GM18502 (cell line): ENCODE results near the gene POLR1G.
A peak's percentile ranks its signal among the peaks of the same experiment; 100 is the strongest.
"Not testable (repeated sequence)": the region's sequence is repeated elsewhere in the genome, so short reads cannot be mapped to it uniquely, and the experiment has no call there.

Source experiments
- ATAC-seq: cut with Tn5 transposase; IDR thresholded peaks from one replicate; pipeline ENCODE4 v1.9.1; 2021; ENCODE audit warnings: mild to moderate bottlenecking; ENCODE audit not compliant: unreplicated experiment, poor library complexity

Gene POLR1G

GRCh38 chr19:45419895-45420294, 13.5 kb downstream of the POLR1G start:
- ATAC-seq: no peak

- ATAC-seq: no peak
Measured at GRCh38 chr19:45420356-45420755, 13.9 kb downstream of the POLR1G start.

DNA sequence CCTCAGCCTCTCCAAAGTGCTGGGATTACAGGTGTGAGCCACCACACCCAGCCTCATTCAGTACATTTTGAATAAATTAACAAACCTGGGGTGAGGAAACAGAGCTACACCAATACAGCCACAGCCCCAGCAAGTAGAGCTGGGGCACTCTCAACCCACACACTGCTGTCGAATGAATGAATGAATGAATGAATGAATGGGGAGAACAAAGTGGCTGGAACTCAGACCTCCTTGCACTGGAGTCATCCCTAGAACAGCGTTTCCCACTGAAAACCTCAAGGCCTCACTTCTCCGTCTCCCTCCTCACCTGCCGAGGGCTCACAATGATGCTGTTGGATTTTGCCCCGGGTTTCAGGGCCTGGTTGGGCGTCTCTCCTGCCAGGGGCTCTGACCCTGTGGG, 14.4 kb downstream of the POLR1G start:
- ATAC-seq: no peak

GRCh38 chr19:45421947-45422498, 15.6 kb downstream of the POLR1G start:
- ATAC-seq: no peak

DNA sequence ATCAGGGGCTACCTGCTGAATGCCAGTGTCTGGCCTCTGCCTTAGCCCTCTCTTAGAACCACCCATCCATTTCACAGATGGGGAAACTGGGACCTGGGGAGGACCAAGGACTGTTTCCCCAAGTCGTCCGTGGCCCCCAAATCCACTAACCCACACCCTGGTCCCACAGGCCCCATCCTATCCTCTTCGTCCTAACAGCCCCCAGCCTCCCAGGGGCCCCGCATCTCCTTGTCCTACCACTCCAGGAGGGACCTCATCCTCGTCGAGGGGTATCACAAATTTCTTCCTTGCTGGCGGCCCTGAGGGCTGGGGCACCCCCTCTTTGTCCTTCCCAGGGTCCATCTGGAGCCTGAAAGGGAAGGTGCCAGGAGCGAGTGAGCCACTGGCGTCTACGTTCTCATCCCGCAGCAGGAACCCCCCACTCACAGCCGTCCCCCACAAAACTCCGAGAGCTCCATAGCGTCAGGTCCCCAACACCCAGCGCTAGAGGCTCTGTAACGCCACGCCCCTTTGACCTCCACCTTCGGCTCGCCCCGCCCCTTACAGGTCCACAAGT, 16.7 kb downstream of the POLR1G start:
- ATAC-seq: no peak

DNA sequence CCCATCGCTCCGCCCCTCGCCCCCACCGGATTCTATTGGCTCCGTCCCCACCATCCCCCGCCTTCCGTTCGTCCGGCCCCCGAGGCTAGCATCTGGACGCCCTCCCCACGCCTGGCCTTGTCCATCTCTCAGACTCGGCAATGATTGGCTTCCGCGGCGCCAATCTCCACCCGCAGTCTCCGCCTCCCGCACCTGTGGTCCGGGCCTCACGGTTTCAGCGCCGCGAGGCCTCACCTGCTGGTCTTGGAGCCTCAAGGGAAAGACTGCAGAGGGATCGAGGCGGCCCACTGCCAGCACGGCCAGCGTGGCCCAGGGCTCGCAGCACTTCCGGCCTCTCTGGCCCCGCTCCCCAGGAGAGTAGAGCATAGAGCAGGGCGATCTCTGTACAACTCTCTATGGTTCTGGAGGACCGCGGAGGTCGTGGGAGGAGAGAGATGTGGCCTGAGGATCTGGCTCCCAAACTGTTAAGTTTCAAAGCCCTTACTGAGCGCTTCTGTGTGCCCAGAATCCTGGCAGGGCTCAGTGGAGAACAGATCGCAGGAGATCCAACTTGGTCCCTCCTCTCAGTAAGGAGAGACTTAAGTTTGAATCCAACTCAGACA, 17.2 kb downstream of the POLR1G start, which contains the start of gene ERCC1:
ERCC1 (minus strand) TSS at position 329 of the 602 bp plus-strand sequence. CDS start 543 bp downstream, outside the sequence.
- peak; percentile 54 for ATAC-seq

DNA sequence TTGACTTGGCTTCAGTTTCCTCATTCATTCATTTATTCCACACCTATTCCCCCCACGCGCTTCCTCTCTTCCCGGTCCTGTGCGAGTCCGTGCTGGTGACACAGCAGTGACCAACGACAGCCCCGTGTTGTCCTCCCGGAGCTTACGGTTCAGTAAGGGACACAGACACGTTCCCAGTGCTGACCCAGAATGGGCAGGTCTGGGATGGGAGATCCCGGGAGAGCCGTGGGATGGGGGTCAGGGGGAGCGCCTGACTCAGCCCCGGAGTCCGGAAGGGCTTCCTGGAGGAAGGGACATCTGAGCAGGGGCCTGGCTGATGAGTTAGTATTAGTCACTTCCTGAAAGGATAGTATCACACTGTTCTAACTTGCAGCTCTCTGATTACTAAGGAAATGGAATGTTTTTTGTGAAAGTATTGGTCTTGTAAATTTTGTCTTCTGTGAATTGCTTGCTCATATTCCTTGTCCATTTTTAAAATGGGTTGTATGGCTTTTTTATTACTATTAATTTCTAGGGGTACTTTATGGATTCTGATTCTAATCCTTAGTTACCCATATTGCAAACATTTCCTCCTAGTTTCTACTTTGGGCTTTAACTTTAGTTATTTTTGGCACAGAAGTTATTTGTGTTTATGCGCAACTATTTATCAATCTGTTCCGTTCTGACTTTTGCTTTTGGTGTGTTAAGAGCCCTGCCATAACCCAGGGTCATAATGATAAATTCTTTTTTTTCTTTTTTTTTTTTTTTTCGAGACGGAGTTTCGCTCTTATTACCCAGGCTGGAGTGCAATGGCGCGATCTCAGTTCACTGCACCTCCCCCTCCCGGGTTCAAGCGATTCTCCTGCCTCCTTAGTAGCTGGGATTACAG, 18.0 kb downstream of the POLR1G start:
- peak; percentile 11 for ATAC-seq

GRCh38 chr19:45428384-45429231, 22.2 kb downstream of the POLR1G start:
- ATAC-seq: no peak

GRCh38 chr19:45429896-45430295, 23.5 kb downstream of the POLR1G start:
- ATAC-seq: not testable (repeated sequence)

GRCh38 chr19:45431008-45431407, 24.6 kb downstream of the POLR1G start:
- not testable (repeated sequence) for ATAC-seq

DNA sequence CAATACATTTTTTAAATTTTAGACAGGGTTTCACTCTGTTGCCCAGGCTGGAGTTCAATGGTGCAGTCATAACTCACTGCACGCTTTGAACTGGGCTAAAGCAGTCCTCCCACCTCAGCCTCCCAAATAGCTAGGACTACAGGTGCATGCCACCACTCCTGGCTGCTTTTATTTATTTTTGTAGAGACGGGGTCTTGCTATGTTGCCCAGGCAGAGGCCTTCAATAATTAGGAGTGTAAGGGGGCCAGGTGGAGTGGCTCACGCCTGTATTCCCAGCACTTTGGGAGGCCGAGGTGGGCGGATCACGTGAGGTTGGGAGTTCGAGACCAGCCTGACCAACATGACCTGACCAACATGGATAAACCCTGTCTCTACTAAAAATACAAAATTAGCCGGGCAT, 26.1 kb downstream of the POLR1G start:
- not testable (repeated sequence) for ATAC-seq

GRCh38 chr19:45437328-45437727, 30.9 kb downstream of the POLR1G start:
- no peak for ATAC-seq

- ATAC-seq: no peak
Measured at GRCh38 chr19:45439190-45439568, 32.7 kb downstream of the POLR1G start.

GRCh38 chr19:45439569-45440258, 33.3 kb downstream of the POLR1G start:
- ATAC-seq: peak; percentile 61

DNA sequence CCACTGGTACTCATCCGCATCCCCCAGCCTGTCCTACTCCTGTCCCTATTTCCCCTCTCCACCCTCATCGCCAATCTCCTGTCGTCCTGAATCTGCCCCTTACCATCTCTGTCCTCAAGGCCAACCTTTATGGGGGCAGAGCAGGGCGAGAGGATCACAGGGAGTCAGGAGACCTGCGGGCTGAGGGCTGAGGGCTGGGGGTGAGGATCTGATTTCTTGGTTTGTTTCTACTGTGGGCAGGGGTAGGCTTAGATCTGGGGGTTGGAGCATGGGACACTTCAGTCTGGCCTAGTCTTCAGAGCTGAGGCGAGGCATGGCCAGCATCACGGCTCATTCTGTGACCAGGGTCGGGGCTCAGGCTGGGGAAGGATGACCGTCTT, 33.8 kb downstream of the POLR1G start:
- ATAC-seq: no peak

DNA sequence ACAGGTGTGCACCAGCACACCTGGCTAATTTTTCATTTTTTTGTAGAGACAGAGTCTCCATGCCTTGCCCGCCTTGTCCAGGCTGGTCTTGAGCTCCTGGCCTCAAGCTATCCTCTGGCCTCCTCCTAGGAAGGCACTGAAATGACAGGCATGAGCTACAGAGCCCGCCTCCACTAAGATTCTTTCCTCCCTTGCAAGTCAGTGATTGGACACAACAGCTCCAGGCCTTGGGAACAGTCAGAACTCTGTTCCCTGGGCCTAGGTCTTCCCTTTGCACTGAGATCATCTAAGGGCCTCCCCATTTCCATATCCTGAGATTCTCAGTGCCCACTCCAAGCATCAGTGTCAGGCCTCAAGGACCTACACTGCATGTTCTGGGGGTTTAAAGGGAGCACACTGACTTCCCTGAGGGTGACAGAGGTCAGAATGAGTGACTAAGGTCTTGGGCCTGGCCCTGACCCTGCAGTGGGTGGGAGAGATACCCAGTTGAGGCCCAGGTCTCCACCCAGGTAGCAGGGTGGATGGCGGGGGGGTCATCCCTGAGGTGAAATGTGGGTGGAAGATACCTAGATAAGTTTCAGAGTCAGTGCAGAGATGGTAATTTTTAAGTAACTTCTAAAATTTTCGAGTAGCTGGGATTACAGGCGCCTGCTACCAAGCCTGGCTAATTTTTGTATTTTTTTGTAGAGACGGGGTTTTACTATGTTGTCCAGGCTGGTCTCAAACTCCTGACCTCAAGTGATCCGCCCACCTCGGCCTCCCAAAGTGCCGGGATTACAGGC, 34.6 kb downstream of the POLR1G start:
- no peak for ATAC-seq

GRCh38 chr19:45442408-45442777, 35.9 kb downstream of the POLR1G start:
- no peak for ATAC-seq

GRCh38 chr19:45442778-45443461, 36.5 kb downstream of the POLR1G start:
- ATAC-seq: no peak
